ENCODE data around the gene SYNDIG1L.
A peak's percentile ranks its signal among the peaks of the same experiment; 100 is the strongest.

SYNDIG1L gene

GRCh38 chr14:74434294-74434693, 8.3 kb upstream of the SYNDIG1L start:
- no peak overlapping the region for H3K4me3 ChIP-seq (ENCODE audit: insufficient read depth, low read depth, low read length, poor library complexity, severe bottlenecking)
- H3K9me3 ChIP-seq (ENCODE audit: control insufficient read depth, low read length), result no peaks in the 10 kb centered on the region
- H3K36me3 ChIP-seq (ENCODE audit: control insufficient read depth, insufficient read depth, low read length), result no peaks in the 10 kb centered on the region
- H3K27ac ChIP-seq (ENCODE audit: insufficient read depth, low read length, poor library complexity, severe bottlenecking), result no peak overlapping the region
- no peaks in the 10 kb centered on the region for H3K4me1 ChIP-seq (ENCODE audit: control insufficient read depth, insufficient read depth, low read length, poor library complexity, severe bottlenecking)
- peaks cover 3% of the 10 kb centered on the region for H3K27me3 ChIP-seq (replicated peaks; ENCODE audit: control insufficient read depth, insufficient read depth, low read length, poor library complexity, severe bottlenecking)
- DNase-seq, result no peak

- H3K36me3 ChIP-seq (ENCODE audit: control insufficient read depth, insufficient read depth, low read length), result no peaks in the 10 kb centered on the region
- H3K4me1 ChIP-seq (ENCODE audit: control insufficient read depth, insufficient read depth, low read length, poor library complexity, severe bottlenecking), result no peaks in the 10 kb centered on the region
- no peak overlapping the region for H3K27ac ChIP-seq (ENCODE audit: insufficient read depth, low read length, poor library complexity, severe bottlenecking)
- no peaks in the 10 kb centered on the region for H3K9me3 ChIP-seq (ENCODE audit: control insufficient read depth, low read length)
- H3K27me3 ChIP-seq (replicated peaks; ENCODE audit: control insufficient read depth, insufficient read depth, low read length, poor library complexity, severe bottlenecking), result peaks cover 10% of the 10 kb centered on the region
- DNase-seq, result no peak
- no peak overlapping the region for H3K4me3 ChIP-seq (ENCODE audit: insufficient read depth, low read depth, low read length, poor library complexity, severe bottlenecking)
These were observed 4.0 kb upstream of the SYNDIG1L start for GRCh38 chr14:74429991-74430390.

- H3K27ac ChIP-seq (ENCODE audit: insufficient read depth, low read length, poor library complexity, severe bottlenecking), result no peak overlapping the region
- H3K27me3 ChIP-seq (replicated peaks; ENCODE audit: control insufficient read depth, insufficient read depth, low read length, poor library complexity, severe bottlenecking), result peaks cover 10% of the 10 kb centered on the region
- no peak for DNase-seq
- no peaks in the 10 kb centered on the region for H3K9me3 ChIP-seq (ENCODE audit: control insufficient read depth, low read length)
- H3K36me3 ChIP-seq (ENCODE audit: control insufficient read depth, insufficient read depth, low read length), result no peaks in the 10 kb centered on the region
- H3K4me3 ChIP-seq (ENCODE audit: insufficient read depth, low read depth, low read length, poor library complexity, severe bottlenecking), result no peak overlapping the region
- H3K4me1 ChIP-seq (ENCODE audit: control insufficient read depth, insufficient read depth, low read length, poor library complexity, severe bottlenecking), result no peaks in the 10 kb centered on the region
These were observed 3.2 kb upstream of the SYNDIG1L start for GRCh38 chr14:74429221-74429691.

- DNase-seq, result no peak
These were observed 1.6 kb upstream of the SYNDIG1L start for GRCh38 chr14:74427651-74428050.

GRCh38 chr14:74425525-74426201, 347 bp downstream of the SYNDIG1L start:
- Histone ChIP-seq H3K27ac (ENCODE audit: insufficient read depth, low read length, poor library complexity, severe bottlenecking) (no peak overlapping the region), H3K9me3 (ENCODE audit: control insufficient read depth, low read length) (no peaks in the 10 kb centered on the region), H3K4me3 (ENCODE audit: insufficient read depth, low read depth, low read length, poor library complexity, severe bottlenecking) (no peak overlapping the region), H3K36me3 (ENCODE audit: control insufficient read depth, insufficient read depth, low read length) (no peaks in the 10 kb centered on the region), H3K4me1 (ENCODE audit: control insufficient read depth, insufficient read depth, low read length, poor library complexity, severe bottlenecking) (no peaks in the 10 kb centered on the region), H3K27me3 (replicated peaks; ENCODE audit: control insufficient read depth, insufficient read depth, low read length, poor library complexity, severe bottlenecking) (peaks cover 8% of the 10 kb centered on the region)
- DNase-seq, result peak; percentile 8 to 18 (median 15)

More at GRCh38 chr14:74427651-74428050, 1.6 kb upstream of the SYNDIG1L start:
- H3K36me3 ChIP-seq (ENCODE audit: control insufficient read depth, insufficient read depth, low read length), result no peaks in the 10 kb centered on the region
- H3K4me3 ChIP-seq (ENCODE audit: insufficient read depth, low read depth, low read length, poor library complexity, severe bottlenecking), result no peak overlapping the region
- H3K4me1 ChIP-seq (ENCODE audit: control insufficient read depth, insufficient read depth, low read length, poor library complexity, severe bottlenecking), result no peaks in the 10 kb centered on the region
- H3K27ac ChIP-seq (ENCODE audit: insufficient read depth, low read length, poor library complexity, severe bottlenecking), result no peak overlapping the region
- peaks cover 8% of the 10 kb centered on the region for H3K27me3 ChIP-seq (replicated peaks; ENCODE audit: control insufficient read depth, insufficient read depth, low read length, poor library complexity, severe bottlenecking)
- H3K9me3 ChIP-seq (ENCODE audit: control insufficient read depth, low read length), result no peaks in the 10 kb centered on the region

GRCh38 chr14:74424606-74425005, 1.4 kb downstream of the SYNDIG1L start:
- H3K27ac ChIP-seq (ENCODE audit: insufficient read depth, low read length, poor library complexity, severe bottlenecking), result no peak overlapping the region
- H3K27me3 ChIP-seq (replicated peaks; ENCODE audit: control insufficient read depth, insufficient read depth, low read length, poor library complexity, severe bottlenecking), result peaks cover 8% of the 10 kb centered on the region
- no peaks in the 10 kb centered on the region for H3K4me1 ChIP-seq (ENCODE audit: control insufficient read depth, insufficient read depth, low read length, poor library complexity, severe bottlenecking)
- H3K4me3 ChIP-seq (ENCODE audit: insufficient read depth, low read depth, low read length, poor library complexity, severe bottlenecking), result no peak overlapping the region
- H3K9me3 ChIP-seq (ENCODE audit: control insufficient read depth, low read length), result no peaks in the 10 kb centered on the region
- no peaks in the 10 kb centered on the region for H3K36me3 ChIP-seq (ENCODE audit: control insufficient read depth, insufficient read depth, low read length)
- DNase-seq, result no peak

- Histone ChIP-seq H3K9me3 (ENCODE audit: control insufficient read depth, low read length) (no peaks in the 10 kb centered on the region), H3K27ac (ENCODE audit: insufficient read depth, low read length, poor library complexity, severe bottlenecking) (no peak overlapping the region), H3K4me3 (ENCODE audit: insufficient read depth, low read depth, low read length, poor library complexity, severe bottlenecking) (no peak overlapping the region), H3K36me3 (ENCODE audit: control insufficient read depth, insufficient read depth, low read length) (no peaks in the 10 kb centered on the region), H3K4me1 (ENCODE audit: control insufficient read depth, insufficient read depth, low read length, poor library complexity, severe bottlenecking) (no peaks in the 10 kb centered on the region), H3K27me3 (replicated peaks; ENCODE audit: control insufficient read depth, insufficient read depth, low read length, poor library complexity, severe bottlenecking) (peaks cover 8% of the 10 kb centered on the region)
- no peak for DNase-seq
These were observed 2.8 kb downstream of the SYNDIG1L start for GRCh38 chr14:74423246-74423645.

- Histone ChIP-seq H3K4me1 (ENCODE audit: control insufficient read depth, insufficient read depth, low read length, poor library complexity, severe bottlenecking) (no peaks in the 10 kb centered on the region), H3K27ac (ENCODE audit: insufficient read depth, low read length, poor library complexity, severe bottlenecking) (no peak overlapping the region), H3K9me3 (ENCODE audit: control insufficient read depth, low read length) (no peaks in the 10 kb centered on the region), H3K36me3 (ENCODE audit: control insufficient read depth, insufficient read depth, low read length) (no peaks in the 10 kb centered on the region), H3K4me3 (ENCODE audit: insufficient read depth, low read depth, low read length, poor library complexity, severe bottlenecking) (no peak overlapping the region), H3K27me3 (replicated peaks; ENCODE audit: control insufficient read depth, insufficient read depth, low read length, poor library complexity, severe bottlenecking) (peaks cover 4% of the 10 kb centered on the region)
- DNase-seq, result no peak
These were observed 4.0 kb downstream of the SYNDIG1L start for GRCh38 chr14:74421981-74422380.

GRCh38 chr14:74419086-74419485, 6.9 kb downstream of the SYNDIG1L start:
- Histone ChIP-seq H3K27ac (ENCODE audit: insufficient read depth, low read length, poor library complexity, severe bottlenecking) (no peak overlapping the region), H3K27me3 (replicated peaks; ENCODE audit: control insufficient read depth, insufficient read depth, low read length, poor library complexity, severe bottlenecking) (peaks cover 4% of the 10 kb centered on the region), H3K4me1 (ENCODE audit: control insufficient read depth, insufficient read depth, low read length, poor library complexity, severe bottlenecking) (no peaks in the 10 kb centered on the region), H3K4me3 (ENCODE audit: insufficient read depth, low read depth, low read length, poor library complexity, severe bottlenecking) (no peak overlapping the region), H3K36me3 (ENCODE audit: control insufficient read depth, insufficient read depth, low read length) (no peaks in the 10 kb centered on the region), H3K9me3 (ENCODE audit: control insufficient read depth, low read length) (no peaks in the 10 kb centered on the region)
- no peak for DNase-seq

- no peak overlapping the region for H3K27ac ChIP-seq (ENCODE audit: insufficient read depth, low read length, poor library complexity, severe bottlenecking)
- no peaks in the 10 kb centered on the region for H3K36me3 ChIP-seq (ENCODE audit: control insufficient read depth, insufficient read depth, low read length)
- no peak overlapping the region for H3K4me3 ChIP-seq (ENCODE audit: insufficient read depth, low read depth, low read length, poor library complexity, severe bottlenecking)
- peaks cover 4% of the 10 kb centered on the region for H3K27me3 ChIP-seq (replicated peaks; ENCODE audit: control insufficient read depth, insufficient read depth, low read length, poor library complexity, severe bottlenecking)
- H3K4me1 ChIP-seq (ENCODE audit: control insufficient read depth, insufficient read depth, low read length, poor library complexity, severe bottlenecking), result no peaks in the 10 kb centered on the region
- H3K9me3 ChIP-seq (ENCODE audit: control insufficient read depth, low read length), result no peaks in the 10 kb centered on the region
- no peak for DNase-seq
These were observed 8.0 kb downstream of the SYNDIG1L start for GRCh38 chr14:74418031-74418430.
